ENCODE data around the gene PNMA6A. TPM values are rescaled to one million over a fixed set of nuclear protein-coding genes. Genes with fewer than 3 reads are reported as not detected.

The PNMA6A gene
- total RNA-seq, 1 experiment from 2014 or later, result 7.4 TPM

GRCh38 chrX:153057281-153057680 lies 15.0 kb upstream of the PNMA6A start:
- TF ChIP-seq TCF7L2 (IDR thresholded peaks at IDR 0.05; ENCODE audit: low read depth, low read length) (no peak), SIN3A (IDR thresholded peaks at IDR 0.05; ENCODE audit: borderline replicate concordance, insufficient read depth, low read depth, low read length) (no peak), REST (IDR thresholded peaks at IDR 0.05; ENCODE audit: insufficient read depth in 1 of 2, low read depth in 2 of 2, low read length in 1 of 2) (no peak), CTCF (IDR thresholded peaks at IDR 0.05) (no peak), POLR2AphosphoS5 (IDR thresholded peaks at IDR 0.05; ENCODE audit: low read depth, low read length) (no peak)
- DNase-seq (ENCODE audit: low read depth, low spot score) (no peak), ATAC-seq (no peak)
- Histone ChIP-seq H3K4me3 (ENCODE audit: low read depth in 2 of 2, low read length in 2 of 2) (no peak overlapping the region), H3K27ac (ENCODE audit: low read length) (no peak overlapping the region), H3K9me3 (ENCODE audit: control insufficient read depth, insufficient read depth, low read depth, low read length) (no peaks in the 10 kb centered on the region), H3K4me1 (ENCODE audit: control insufficient read depth, insufficient read depth, low read length) (no peaks in the 10 kb centered on the region), H3K36me3 (ENCODE audit: control insufficient read depth, insufficient read depth, low read length) (no peaks in the 10 kb centered on the region), H3K27me3 (ENCODE audit: control insufficient read depth, insufficient read depth, low read length) (peaks cover 16% of the 10 kb centered on the region)
- POLR2A ChIA-PET, result no interaction called here
- CTCF ChIA-PET, result no interaction called here
- in situ Hi-C loops (cut with HindIII; ENCODE audit: low pct_unique_long_range_greater_than_20kb, low sequenced_read_pairs) (no loop called here), intact Hi-C loops (cut with micrococcal nuclease; ENCODE audit: unreplicated experiment) (no loop called here)
- no TSS peak for BruUV-seq (replicated peaks)

- Histone ChIP-seq H3K36me3 (ENCODE audit: control insufficient read depth, insufficient read depth, low read length) (no peaks in the 10 kb centered on the region), H3K4me1 (ENCODE audit: control insufficient read depth, insufficient read depth, low read length) (no peaks in the 10 kb centered on the region), H3K9me3 (ENCODE audit: control insufficient read depth, insufficient read depth, low read depth, low read length) (no peaks in the 10 kb centered on the region), H3K4me3 (ENCODE audit: low read depth in 2 of 2, low read length in 2 of 2) (no peak overlapping the region), H3K27ac (ENCODE audit: low read length) (no peak overlapping the region), H3K27me3 (ENCODE audit: control insufficient read depth, insufficient read depth, low read length) (peaks cover 11% of the 10 kb centered on the region)
- DNase-seq (ENCODE audit: low read depth, low spot score) (no peak), ATAC-seq (no peak)
- intact Hi-C loops (cut with micrococcal nuclease; ENCODE audit: unreplicated experiment) (no loop called here), in situ Hi-C loops (cut with HindIII; ENCODE audit: low pct_unique_long_range_greater_than_20kb, low sequenced_read_pairs) (no loop called here)
- no TSS peak for BruUV-seq (replicated peaks)
- CTCF ChIA-PET, result no interaction called here
- POLR2A ChIA-PET, result no interaction called here
- no peak for TF ChIP-seq TCF7L2 (IDR thresholded peaks at IDR 0.05; ENCODE audit: low read depth, low read length)
- no peak for TF ChIP-seq SIN3A (IDR thresholded peaks at IDR 0.05; ENCODE audit: borderline replicate concordance, insufficient read depth, low read depth, low read length)
- TF ChIP-seq REST (IDR thresholded peaks at IDR 0.05; ENCODE audit: insufficient read depth in 1 of 2, low read depth in 2 of 2, low read length in 1 of 2), result no peak
- TF ChIP-seq POLR2AphosphoS5 (IDR thresholded peaks at IDR 0.05; ENCODE audit: low read depth, low read length), result no peak
- no peak for TF ChIP-seq CTCF (IDR thresholded peaks at IDR 0.05)
These were observed 12.8 kb upstream of the PNMA6A start for GRCh38 chrX:153059191-153060094.
